Hypothalamus (tissue), 51 donors: ENCODE data around the gene LRPAP1.

Experiments
- DNase-seq, 51 donors: peaks; one replicate each; lab custom pipeline; 2025; lab: John Stamatoyannopoulos, UW

The LRPAP1 gene

DNA sequence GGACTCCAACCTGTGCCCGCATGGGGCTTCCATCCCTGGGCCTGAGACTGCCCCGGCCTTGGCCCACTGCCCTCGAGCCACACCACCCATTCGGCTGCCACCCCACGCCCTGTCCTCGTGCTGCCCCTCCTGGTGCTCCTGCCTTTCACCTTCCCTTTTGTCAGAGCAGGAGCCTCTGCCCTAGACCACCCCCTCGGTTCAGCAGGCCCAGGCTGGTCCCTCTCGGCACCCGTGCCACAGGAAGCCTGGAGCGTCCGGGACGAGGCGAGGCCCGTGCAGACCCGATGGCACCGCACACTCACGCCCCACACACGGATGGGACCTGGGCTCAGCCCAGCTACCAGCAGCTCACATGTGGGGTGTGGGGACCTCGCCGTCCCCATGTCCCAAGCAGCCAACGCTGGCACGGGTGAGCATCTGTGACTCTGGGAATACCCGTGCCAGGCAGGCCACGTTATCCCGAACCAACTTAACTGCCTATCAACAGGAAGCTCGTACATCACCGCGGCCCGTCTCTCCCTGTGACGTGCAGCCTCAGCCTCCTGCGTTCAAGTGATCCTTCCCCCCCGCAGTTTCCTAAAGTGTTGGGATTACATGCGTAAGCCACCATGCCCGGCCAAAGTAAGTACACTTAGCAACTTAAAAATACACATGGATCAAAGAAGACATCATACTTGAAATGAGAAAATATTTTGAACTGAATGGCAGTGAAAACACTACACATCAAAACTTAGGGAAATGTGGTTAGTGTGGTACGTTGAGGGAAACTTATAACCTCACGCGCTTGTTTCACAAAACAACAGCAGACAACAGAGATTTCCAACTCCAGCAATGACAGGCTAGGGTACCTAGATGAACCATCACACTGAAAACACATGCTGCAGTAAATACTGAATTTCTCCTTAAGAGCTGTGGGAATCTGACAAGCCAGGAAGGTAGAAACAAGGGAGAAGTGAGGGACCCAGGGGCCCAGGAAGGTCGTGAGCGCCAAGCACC lies 29.0 kb downstream of the LRPAP1 start:
- DNase-seq: no peak

DNA sequence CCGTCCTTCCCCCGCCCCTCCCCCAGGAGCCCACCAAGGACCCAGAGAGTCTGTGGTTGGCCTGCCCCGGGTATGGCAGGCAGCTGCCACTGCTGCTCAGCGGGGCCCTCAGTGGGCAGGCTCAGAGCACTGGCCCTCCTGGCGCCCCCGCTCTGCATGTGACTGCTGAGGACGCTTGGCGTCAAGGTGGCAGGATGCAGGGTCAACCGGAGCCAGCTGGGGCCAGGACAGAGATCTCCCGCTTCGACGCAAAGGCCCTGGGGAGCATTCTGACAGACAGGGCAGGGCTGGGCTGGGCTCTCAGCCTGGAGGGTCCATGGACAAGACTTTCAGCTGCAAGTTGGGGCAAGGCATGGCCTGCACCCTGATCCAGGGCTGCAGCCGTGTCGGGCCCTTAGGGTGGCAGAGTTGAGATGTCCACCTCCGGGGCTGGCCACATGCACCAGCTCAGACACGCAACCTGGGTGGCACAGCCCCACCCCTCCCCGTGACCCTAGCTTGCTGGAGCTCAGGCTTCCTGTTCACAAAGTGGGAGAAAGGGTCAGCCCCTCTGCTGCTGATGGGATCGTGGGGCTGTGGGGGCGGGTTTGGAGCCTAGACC lies 30.3 kb downstream of the LRPAP1 start:
- DNase-seq: no peak

DNA sequence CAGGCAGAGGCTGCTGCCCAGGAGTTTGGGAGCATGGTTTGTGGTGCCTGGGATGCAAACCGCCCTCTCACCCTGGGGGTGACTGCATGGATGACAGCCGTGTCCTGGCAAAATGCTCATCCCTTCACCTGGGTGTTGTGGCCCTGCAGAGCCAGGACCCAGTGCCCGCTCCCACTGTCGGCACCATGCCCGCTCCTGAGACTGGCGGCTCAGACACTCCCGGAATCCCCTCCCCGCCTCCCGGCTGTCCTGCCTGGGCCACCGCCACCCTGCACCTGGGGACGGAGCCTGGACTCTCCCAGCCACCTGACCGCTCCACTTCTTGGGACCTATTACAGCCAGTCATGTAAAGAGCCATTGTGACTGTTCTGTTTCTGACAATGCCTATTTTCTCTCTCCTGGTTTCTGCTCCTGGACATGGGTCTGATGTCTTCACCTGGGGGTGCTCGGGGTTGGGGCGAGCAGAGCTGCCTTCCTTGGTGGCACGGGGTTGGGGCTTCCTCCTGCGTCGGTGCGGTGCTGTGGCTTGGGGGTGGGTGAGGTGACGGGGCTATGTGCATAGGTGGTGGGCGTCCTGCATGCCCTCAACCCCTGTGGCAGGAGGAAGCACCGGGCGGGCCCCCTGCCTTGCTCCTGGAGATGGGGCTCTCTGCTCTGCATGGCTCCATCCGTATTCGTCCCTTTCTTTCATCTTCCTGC lies 30.9 kb downstream of the LRPAP1 start:
- no peak for DNase-seq

- DNase-seq: no peak
Measured at GRCh38 chr4:3500634-3501101, 31.6 kb downstream of the LRPAP1 start.

GRCh38 chr4:3500111-3500510 lies 32.1 kb downstream of the LRPAP1 start:
- DNase-seq: no peak

DNA sequence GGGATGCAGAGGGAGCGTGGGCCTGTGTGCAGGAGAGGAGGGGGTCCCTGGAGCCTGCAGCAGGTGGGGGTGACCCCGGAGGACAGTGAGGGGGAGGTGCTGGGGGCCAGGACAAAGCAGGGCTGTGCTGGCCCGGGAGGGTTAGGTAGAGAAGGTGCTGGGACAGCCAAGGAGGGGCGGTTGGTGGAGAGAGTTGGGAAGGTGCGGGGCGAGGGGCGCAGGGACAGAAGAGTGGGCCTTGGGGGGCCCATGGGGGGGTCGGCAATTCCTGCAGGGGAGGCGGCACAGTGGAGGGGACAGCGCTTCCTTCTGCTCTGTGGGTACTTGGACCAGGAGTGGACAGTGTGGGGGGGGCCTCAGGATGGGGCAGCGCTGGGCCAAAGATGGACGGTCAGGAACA lies 32.5 kb downstream of the LRPAP1 start:
- no peak for DNase-seq

- no peak for DNase-seq
Measured at GRCh38 chr4:3498901-3499510, 33.2 kb downstream of the LRPAP1 start.

DNA sequence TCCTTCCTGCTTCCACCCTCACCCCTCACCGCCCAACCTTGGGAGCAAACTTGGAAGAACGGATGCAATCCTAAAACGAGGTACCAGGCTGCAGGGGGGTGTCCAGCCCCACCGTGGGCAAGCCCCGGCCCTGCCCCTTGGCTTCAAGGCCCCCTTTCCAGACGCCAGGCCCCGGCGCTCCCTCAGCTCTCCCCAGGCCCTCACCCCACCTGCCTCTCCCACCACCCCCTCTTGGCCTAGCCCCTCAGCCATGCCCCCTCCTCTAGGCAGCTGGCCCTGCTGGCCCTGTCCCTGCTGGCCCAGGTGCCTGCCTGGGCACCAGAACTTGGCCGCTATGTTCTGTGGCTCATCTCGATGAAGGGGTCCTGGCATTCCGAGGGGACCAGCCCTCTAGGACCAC lies 33.8 kb downstream of the LRPAP1 start:
- DNase-seq: no peak

- DNase-seq: no peak
Measured at GRCh38 chr4:3497523-3498389, 34.5 kb downstream of the LRPAP1 start.

GRCh38 chr4:3497095-3497494 lies 35.1 kb downstream of the LRPAP1 start:
- DNase-seq: no peak

DNA sequence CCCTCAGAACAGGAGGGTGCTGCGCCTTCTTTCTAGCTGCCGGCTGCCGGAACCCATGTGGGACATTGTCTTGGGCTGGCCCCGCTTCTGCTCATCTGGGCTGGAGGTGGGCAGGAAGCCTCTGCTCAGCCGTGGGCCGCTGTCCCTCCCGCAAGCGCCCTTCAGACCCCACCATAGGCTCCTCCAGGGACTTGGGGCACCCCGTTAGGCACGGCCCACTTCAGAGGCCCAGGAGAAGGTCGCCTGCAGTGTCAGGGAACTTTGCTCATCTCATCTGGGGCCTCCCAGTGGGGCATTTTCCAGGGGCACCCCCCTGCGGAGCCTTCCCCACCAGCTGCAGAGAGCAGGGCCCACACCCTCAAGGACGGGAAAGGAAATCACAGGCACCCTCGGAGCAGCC lies 36.2 kb downstream of the LRPAP1 start:
- DNase-seq: no peak

DNA sequence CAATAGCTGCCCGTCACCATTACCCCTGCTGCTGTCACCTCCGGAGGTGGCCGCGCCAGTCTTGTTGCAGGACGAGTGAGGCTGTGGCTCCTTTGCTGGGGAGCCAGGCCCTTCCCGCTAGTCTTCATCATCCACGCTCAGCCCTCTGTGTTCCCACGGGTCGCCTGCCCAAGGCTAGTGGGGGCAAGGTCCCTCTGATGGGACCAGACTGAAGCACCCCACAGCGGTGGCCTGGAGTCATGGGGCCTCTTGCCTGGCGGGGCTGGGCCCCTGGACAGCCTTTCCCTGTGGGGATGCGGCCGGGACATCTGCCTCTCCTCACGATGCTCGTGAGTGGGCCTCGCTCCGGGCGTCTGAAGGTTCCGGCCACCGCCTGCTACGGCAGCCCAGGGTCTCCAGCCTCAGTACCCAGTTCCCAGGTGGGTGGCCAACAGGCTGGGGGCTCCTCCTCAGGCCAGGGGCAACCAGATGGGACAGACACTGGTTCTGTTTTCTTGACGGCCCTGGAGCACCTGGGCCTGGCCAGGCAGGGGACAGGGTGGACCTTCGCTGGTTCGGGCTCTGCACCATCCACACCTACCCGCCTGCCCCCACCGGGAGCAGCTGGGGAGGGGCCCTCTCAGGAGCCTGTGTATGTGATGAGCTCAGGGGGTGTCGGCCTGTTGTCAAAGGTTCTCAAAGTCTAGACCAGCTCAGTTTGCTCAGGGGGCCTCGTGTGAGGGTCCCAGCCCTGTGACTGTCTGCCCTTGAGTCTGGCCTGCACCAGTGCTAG lies 36.8 kb downstream of the LRPAP1 start:
- DNase-seq: no peak

DNA sequence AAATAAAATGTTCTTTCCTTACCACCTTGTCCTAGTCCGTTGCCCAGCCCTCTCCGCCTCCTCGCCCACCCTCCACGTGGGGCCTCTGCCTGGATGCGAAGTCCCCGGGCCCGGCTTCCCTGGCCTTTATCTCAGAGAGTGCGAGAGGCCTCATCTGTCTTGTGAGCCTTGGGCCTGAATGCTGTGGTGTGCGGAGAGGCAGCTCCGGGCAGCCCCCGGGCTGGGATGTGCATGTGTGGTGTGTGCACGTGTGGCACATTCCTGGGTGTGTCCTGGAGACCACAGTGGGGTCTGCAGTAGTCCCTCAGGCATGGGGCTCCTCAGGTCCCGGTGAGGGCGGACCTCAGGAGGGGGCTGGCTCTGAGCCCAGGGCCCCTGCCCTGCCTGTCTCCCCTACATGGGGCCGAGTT lies 37.8 kb downstream of the LRPAP1 start:
- no peak for DNase-seq

GRCh38 chr4:3493720-3494461 lies 38.3 kb downstream of the LRPAP1 start:
- DNase-seq: no peak

- no peak for DNase-seq
Measured at GRCh38 chr4:3492741-3493719, 39.2 kb downstream of the LRPAP1 start.

DNA sequence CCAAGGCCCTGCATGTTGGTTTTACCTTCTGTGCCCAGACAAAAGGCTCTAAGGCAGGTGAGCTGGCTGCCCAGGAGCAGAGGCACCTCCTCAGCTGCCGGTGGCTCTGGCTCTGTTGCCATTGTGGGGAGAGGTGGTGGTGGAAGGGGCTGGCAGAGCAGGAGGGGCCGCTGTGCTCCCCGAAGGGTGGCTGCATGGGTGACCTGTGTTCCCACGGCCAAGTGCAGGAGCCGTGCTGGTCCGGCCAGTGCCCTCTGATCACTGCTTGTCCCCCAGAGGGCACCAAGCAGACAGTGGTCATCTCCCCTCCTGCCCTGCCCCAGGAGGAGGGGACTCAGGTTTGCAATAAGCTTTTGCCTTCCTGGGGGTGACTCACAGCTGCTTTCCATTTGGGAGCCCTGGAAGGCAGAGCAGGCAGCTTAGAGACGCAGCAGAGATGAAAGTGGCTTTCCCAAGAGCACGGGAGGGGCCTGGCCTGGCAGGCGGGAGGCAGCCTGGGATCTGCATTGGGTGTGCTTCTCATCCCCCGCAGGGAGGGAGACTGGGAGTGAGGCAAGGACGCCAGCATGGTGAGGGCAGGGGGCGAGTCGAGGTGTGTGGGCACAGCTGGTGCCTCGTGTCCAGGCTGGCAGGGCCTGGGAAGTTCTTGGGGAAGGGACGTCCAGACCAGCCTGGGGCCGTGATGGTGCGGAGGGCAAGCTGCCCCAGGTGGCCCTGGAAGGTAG lies 40.4 kb downstream of the LRPAP1 start:
- DNase-seq: no peak
